Vagina (tissue), 2 donors: ENCODE results near the gene TTLL9. TPM values are rescaled to one million over a fixed set of nuclear protein-coding genes. Genes with fewer than 3 reads are reported as not detected.

Experiments used
- DNase-seq, 2 donors: peaks; one replicate each; pipeline ENCODE4 v3.0.0-alpha.2; 2017; ENCODE audit errors: extremely low spot score in 2 of 2
- H3K27ac ChIP-seq: fragments of 200-600 bp; sonication (generic); one replicate; pipeline ENCODE4 v1.5.1; 2019
- H3K27me3 ChIP-seq: fragments of 200-600 bp; sonication (generic); one replicate; pipeline ENCODE4 v1.5.1; 2019
- H3K36me3 ChIP-seq, 2 donors: fragments of 200-600 bp; sonication (generic); one replicate each; pipeline ENCODE4 v1.5.1; 2017 to 2019
- H3K4me1 ChIP-seq: fragments of 200-600 bp; sonication (generic); one replicate; pipeline ENCODE4 v1.5.1; 2019
- H3K4me3 ChIP-seq, 2 donors: fragments of 200-600 bp; sonication (generic); 1 replicate in 1 of 2; 2 replicates in 1 of 2; pipeline ENCODE4 v1.5.1; 2016 to 2019
- H3K9me3 ChIP-seq: fragments of 200-600 bp; sonication (generic); one replicate; pipeline ENCODE4 v1.5.1; 2019
- POLR2A ChIP-seq, 2 donors: fragments of 450-650 bp; IDR thresholded peaks; one replicate each; pipeline ENCODE4 v1.6.1; 2017; ENCODE audit warnings: antibody characterized with exemption in 2 of 2, mild to moderate bottlenecking in 2 of 2, moderate library complexity in 2 of 2
- POLR2AphosphoS5 ChIP-seq, 2 donors: sonication (generic); formaldehyde crosslinking; IDR thresholded peaks; one replicate each; pipeline ENCODE4 v1.9.0; 2017; ENCODE audit warnings: antibody characterized with exemption in 2 of 2, mild to moderate bottlenecking in 2 of 2, low read depth in 1 of 2; ENCODE audit not compliant: insufficient read depth in 1 of 2
- intact Hi-C: fragments of 100-400 bp; cut with DNase I; formaldehyde crosslinking; loops from one replicate; pipeline ENCODE4 v1.15.1; 2023
- total RNA-seq: library from RNA; depleted of rRNA; stranded (reverse); fragments of >200 nt; gene quantifications from one replicate; pipeline ENCODE4 v1.2.3, GENCODE V29; 2016
- TF ChIP-seq, protein P1 (sequence below), 3 experiments: fragments of 450-650 bp in 2 of 3; fragments of 200-600 bp in 1 of 3; sonication (generic) in 1 of 3; IDR thresholded peaks; one replicate each; pipeline ENCODE4 v1.5.1; 2017 to 2019; ENCODE audit warnings: antibody characterized with exemption in 3 of 3, mild to moderate bottlenecking in 2 of 3, moderate library complexity in 2 of 3

TTLL9 gene
- total RNA-seq, 1 donor from 2014 or later = not detected

DNA sequence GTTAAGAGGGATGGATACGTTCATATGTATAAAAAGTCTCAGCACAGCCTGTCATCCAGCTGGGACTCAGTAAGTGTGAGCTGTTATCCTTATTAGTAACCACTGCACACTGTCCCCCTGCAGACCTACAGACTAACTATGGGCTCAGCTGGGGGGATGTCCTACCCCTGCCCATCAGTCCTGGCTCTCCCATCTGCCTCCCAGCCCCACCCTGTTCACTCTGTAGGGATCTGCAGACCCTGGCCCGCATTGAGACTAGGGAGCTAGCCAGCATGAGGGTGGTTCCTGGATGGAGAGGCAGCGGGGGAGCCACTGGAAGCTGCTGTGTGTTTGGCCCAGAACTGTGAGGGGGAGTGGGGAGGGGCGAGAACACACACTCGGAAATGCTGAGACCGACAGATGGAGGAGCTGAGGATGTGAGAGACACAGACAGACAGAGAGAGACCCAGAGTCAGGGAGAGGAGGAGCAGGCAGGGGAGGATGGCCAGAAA lies 114.6 kb downstream of the TTLL9 start:
- intact Hi-C loops = no loop called here
- Histone ChIP-seq H3K36me3 (no peaks in the 10 kb centered on the region), H3K27me3 (no peaks in the 10 kb centered on the region), H3K27ac (no peak overlapping the region), H3K4me1 (no peaks in the 10 kb centered on the region), H3K9me3 (no peaks in the 10 kb centered on the region), H3K4me3 (no peak overlapping the region)
- TF ChIP-seq POLR2A (IDR thresholded peaks at IDR 0.05) (no peak), POLR2AphosphoS5 (IDR thresholded peaks at IDR 0.05; ENCODE audit: insufficient read depth in 1 of 2, low read depth in 1 of 2) (no peak)
- TF ChIP-seq, protein P1, sequence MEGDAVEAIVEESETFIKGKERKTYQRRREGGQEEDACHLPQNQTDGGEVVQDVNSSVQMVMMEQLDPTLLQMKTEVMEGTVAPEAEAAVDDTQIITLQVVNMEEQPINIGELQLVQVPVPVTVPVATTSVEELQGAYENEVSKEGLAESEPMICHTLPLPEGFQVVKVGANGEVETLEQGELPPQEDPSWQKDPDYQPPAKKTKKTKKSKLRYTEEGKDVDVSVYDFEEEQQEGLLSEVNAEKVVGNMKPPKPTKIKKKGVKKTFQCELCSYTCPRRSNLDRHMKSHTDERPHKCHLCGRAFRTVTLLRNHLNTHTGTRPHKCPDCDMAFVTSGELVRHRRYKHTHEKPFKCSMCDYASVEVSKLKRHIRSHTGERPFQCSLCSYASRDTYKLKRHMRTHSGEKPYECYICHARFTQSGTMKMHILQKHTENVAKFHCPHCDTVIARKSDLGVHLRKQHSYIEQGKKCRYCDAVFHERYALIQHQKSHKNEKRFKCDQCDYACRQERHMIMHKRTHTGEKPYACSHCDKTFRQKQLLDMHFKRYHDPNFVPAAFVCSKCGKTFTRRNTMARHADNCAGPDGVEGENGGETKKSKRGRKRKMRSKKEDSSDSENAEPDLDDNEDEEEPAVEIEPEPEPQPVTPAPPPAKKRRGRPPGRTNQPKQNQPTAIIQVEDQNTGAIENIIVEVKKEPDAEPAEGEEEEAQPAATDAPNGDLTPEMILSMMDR (IDR thresholded peaks at IDR 0.05) = no peak
- no peak for DNase-seq

DNA sequence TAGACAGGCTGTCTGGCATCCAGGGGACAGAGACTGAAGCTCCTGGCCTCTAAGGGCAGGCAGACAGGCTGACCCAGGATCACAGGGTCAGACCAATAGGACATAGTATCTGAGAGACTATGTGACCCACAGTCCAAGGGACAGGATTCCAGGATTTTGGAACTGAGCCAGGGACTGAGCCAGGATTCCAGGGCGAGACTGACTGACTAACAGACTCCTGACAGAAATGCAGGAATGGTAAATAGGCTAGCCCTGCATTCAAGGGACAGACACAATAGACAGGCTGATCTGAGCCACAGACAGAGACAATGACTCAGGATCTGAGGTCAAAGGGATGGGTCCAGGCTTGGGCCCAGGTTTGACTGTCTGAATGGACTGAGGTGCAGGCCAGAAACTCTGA lies 117.3 kb downstream of the TTLL9 start:
- Histone ChIP-seq H3K36me3 (no peaks in the 10 kb centered on the region), H3K27me3 (no peaks in the 10 kb centered on the region), H3K4me3 (no peak overlapping the region), H3K27ac (no peak overlapping the region), H3K9me3 (no peaks in the 10 kb centered on the region), H3K4me1 (no peaks in the 10 kb centered on the region)
- intact Hi-C loops = no loop called here
- TF ChIP-seq POLR2AphosphoS5 (IDR thresholded peaks at IDR 0.05; ENCODE audit: insufficient read depth in 1 of 2, low read depth in 1 of 2) (no peak), POLR2A (IDR thresholded peaks at IDR 0.05) (no peak)
- TF ChIP-seq, protein P1 (IDR thresholded peaks at IDR 0.05) = no peak
- DNase-seq = no peak

GRCh38 chr20:31988430-31989015 lies 118.1 kb downstream of the TTLL9 start:
- DNase-seq = no peak
- H3K27me3 ChIP-seq = no peaks in the 10 kb centered on the region
- intact Hi-C loops = no loop called here

DNA sequence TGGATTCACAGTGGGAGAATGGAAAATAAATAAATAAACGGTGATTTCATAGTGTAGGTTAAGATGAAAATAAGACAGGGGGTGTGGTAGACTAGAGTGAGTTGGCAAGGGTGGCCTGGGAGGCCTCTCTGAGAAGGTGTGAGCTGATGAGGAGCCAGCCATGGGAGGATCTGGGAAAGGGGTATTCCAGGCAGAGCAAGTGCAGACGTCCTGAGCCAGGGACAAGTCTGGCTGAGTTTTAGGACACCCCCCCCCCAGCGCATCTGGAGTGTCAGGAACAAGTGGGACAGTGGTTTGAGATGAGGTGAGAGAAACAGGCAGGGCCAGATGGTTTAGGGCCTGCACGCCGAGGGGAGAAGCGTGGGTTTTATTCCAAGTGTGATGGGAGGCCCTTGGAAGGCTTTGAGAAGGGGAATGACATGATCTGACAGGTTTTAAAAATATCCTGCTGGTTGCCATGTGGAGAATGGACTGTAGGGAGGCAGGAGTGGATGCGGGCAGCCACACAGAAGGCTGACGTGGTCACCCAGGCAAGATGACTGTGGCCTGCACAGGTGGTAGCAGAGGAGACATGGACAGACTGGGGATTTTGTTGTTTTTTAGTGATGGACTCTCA lies 118.7 kb downstream of the TTLL9 start:
- H3K4me3 ChIP-seq = no peak overlapping the region
- H3K4me1 ChIP-seq = no peaks in the 10 kb centered on the region
- H3K27ac ChIP-seq = no peak overlapping the region
- no peaks in the 10 kb centered on the region for H3K9me3 ChIP-seq
- no peaks in the 10 kb centered on the region for H3K27me3 ChIP-seq
- TF ChIP-seq POLR2A (IDR thresholded peaks at IDR 0.05) (no peak), POLR2AphosphoS5 (IDR thresholded peaks at IDR 0.05; ENCODE audit: insufficient read depth in 1 of 2, low read depth in 1 of 2) (no peak)
- TF ChIP-seq, protein P1 (IDR thresholded peaks at IDR 0.05) = no peak
- intact Hi-C loops = no loop called here
- no peaks in the 10 kb centered on the region for H3K36me3 ChIP-seq
- DNase-seq = no peak

More at GRCh38 chr20:31988430-31989015, 118.1 kb downstream of the TTLL9 start:
- Histone ChIP-seq H3K36me3 (no peaks in the 10 kb centered on the region), H3K4me3 (no peak overlapping the region), H3K27ac (no peak overlapping the region), H3K9me3 (no peaks in the 10 kb centered on the region), H3K4me1 (no peaks in the 10 kb centered on the region)
- TF ChIP-seq POLR2A (IDR thresholded peaks at IDR 0.05) (no peak), POLR2AphosphoS5 (IDR thresholded peaks at IDR 0.05; ENCODE audit: insufficient read depth in 1 of 2, low read depth in 1 of 2) (no peak)
- TF ChIP-seq, protein P1 (IDR thresholded peaks at IDR 0.05) = no peak
